T-helper 9 cell (primary cell): ENCODE results near the gene HORMAD2.

Experiments used
- DNase-seq: peaks from one replicate; pipeline ENCODE4 v3.0.0-alpha.2; 2020
- total RNA-seq, 2 donors: gene quantifications; one replicate each; lab custom pipeline; 2026; lab: John Stamatoyannopoulos, UW

Gene HORMAD2, protein sequence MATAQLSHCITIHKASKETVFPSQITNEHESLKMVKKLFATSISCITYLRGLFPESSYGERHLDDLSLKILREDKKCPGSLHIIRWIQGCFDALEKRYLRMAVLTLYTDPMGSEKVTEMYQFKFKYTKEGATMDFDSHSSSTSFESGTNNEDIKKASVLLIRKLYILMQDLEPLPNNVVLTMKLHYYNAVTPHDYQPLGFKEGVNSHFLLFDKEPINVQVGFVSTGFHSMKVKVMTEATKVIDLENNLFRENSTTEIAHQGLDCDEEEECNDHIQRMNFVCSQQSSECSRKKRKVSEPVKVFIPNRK
- total RNA-seq = 0 to 0.24 reads per million in 2 donors

- DNase-seq = no peak
These were observed at the start of gene HORMAD2 for GRCh38 chr22:30079952-30080533. HORMAD2 (plus strand) TSS chr22:30080464; CDS start chr22:30093953, 13,489 bp downstream.

- no peak for DNase-seq
These were observed 48.9 kb upstream of the HORMAD2 start for GRCh38 chr22:30031328-30031727.

DNA sequence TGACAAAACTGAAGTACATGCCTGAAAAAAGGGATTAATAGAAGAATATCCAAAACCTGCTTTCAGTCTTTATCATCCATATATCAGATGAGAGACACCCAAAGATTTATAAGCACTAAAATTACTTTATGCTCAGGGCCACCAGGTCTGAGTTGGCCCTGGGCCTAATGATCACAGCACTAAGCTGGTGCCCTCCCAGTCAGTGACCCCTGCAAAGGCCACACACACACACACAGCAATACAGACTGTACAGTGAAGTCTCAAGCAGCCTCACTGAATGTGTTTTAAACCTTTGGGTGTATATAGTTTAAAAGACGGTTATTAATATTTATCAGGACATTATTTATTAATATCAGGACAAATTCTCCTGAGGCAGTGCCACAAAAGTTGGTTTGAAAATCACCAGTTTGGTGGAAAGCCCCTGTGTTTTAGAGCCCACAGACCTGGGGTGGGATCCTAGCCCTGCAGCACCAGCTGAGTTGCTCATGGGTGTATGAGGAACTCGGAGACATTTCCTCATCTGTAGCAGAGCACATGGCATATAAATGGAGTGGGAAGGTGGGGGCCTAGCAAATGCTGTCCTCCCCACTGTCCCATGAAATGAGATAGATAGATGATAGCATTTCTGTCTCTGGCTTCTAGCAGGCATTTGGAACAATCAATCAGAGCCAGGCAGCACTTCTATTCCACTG, 48.4 kb upstream of the HORMAD2 start:
- no peak for DNase-seq

GRCh38 chr22:30033137-30033536, 47.1 kb upstream of the HORMAD2 start:
- no peak for DNase-seq

- DNase-seq = no peak
These were observed 46.4 kb upstream of the HORMAD2 start for GRCh38 chr22:30033901-30034300.

- no peak for DNase-seq
These were observed 43.6 kb upstream of the HORMAD2 start for GRCh38 chr22:30036656-30037055.

DNA sequence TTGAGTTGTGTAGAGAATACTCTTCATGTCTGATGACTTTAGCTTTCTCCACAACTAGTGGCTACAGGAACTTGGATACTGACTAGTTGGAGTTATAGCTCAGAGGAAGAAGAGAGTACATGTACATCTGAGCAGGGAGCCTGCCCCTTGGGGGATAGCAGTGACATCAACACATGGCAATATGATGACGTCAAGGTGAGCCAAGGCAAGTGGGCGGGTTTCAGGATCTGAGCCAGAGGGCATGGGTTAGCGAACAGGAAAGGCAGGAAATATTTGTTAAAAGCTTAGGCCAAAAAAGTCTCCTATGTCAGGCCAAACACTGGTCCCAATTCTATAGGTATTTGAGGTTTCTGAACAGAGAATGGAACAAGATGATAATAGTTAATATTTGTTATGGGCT, 42.0 kb upstream of the HORMAD2 start:
- DNase-seq = no peak

DNA sequence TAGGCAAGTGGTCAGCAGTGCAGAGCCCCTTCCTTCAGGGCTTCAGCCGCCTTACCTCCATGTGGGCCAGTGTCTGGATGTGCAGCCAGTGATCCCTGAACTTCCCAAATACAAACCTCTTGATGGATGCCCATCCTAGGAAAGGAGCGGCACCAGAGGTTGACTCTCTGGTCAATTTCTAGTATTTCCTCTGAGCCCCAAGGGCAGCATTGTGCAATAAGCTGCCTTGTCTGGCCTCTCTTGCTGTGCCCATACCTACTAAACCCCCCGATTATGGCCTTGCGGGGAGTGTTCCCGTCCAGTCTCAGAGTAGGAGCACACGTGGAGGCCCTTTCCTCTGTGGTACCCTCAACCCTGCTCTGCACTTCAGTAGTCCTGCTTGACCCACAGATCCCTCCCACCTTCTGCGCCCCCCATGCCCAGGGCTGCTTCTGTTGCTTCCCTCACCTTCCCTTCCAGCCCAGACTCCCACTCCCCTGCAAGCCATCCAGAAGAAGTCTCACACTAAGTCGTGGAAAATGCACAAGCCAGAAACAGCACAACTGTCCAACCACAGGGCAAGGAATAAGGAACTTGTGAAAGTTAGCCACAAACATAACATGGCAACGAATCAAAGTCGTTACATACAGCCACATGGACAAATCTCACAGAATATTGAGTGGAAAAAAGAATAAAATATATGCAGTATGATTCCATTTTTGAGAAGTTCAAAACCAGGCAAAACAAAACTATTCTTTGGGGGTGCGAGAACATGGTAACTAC, 39.6 kb upstream of the HORMAD2 start:
- DNase-seq = no peak

GRCh38 chr22:30041475-30041874, 38.8 kb upstream of the HORMAD2 start:
- no peak for DNase-seq

DNA sequence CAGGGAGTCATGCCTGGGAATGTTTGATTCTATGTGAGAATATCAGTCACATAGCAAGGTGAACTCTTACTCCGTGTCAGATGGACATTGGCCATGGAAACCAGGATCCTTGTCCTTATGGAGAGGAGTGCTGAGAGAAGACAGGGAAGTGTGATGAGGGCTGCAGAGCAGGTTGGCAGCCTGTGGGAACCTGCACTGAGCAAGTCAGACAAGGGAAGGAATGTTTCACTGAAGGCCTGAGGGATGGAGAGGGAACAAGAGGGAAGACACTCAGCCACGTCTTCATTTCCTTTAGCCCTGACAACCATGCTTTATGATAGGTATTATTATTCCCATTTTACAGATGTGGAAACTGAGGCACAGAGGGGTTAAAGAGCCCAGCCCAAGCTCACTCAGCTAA, 38.4 kb upstream of the HORMAD2 start:
- DNase-seq = no peak

GRCh38 chr22:30043161-30043560, 37.1 kb upstream of the HORMAD2 start:
- DNase-seq = no peak

DNA sequence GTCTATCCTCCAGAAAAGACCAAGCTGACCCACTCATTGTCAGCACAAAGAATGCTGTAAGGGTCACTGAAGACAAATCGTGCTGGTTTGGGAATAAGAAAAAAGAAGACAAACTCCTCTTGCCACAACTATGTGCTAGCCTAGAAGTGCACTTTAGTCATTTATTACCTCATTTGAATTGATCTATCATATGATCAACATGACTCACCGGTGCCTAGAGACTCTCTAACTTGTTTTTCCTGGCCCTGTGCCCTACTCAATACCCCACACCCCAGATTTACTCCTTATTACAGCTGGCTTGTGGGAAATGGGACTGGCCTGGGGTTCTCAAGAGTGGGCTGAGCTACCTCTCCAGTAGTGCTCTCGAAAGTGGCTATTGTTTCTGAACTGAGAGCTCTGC, 35.9 kb upstream of the HORMAD2 start:
- DNase-seq = no peak

GRCh38 chr22:30044881-30045493, 35.3 kb upstream of the HORMAD2 start:
- DNase-seq = no peak

DNA sequence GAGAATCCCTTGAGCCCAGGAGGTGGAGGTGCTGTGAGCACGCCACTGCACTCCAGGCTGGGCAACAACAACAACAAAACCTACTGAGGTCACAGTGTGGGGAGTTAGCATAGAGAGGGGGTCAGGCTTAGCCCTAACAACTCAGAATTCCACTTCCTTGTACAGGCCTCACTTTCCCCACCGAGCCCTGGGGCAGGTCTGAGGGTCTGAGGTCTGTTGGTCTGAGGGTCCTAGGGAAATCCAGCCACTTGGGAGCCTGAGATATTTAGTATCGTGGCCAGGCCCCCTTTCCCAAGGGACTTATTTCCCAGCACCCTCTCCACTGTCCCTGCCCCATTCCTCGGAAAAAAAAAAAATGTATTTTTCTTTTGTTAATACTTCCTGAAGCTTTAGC, 34.8 kb upstream of the HORMAD2 start:
- DNase-seq = no peak

DNA sequence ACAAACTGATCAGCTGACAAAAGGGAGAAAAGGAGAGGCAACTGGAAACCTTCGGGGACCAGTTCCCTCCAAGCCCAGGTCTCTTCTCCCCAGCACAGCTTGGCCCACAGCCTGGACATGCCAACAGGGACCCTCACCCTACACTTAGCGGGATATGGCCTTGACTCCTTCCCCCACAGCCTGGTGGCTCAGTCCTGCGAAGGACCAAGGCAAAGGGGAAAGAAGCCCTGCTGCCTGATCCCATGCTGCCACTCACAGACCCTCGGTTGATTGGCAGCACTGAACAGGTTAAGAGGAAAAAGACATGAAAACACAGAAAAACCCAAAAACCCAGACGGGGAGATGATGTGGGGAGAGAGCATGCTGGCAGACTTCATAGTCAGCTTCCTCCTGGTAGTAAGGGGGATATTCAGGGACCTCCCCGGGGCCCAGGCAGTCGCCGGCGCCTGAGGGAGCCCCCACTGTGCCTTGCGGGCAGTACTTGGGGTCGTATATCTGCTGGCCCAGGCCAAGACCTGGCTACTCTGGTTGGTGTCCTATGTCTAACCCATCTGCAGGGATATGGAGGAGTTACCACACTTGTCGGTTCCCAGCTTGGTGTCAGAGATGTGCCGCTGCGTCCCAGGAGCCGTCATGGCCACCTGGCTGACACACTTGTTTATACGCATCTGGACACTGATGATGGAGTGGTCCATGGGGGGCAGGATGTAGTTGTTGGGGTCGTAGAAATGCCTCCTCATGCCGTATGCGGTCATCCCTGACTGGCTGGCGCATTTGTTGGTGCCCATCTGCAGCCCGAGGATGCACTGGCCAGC, 34.2 kb upstream of the HORMAD2 start:
- no peak for DNase-seq

- no peak for DNase-seq
These were observed 33.4 kb upstream of the HORMAD2 start for GRCh38 chr22:30046716-30047363.

- no peak for DNase-seq
These were observed 32.9 kb upstream of the HORMAD2 start for GRCh38 chr22:30047364-30047738.

GRCh38 chr22:30048681-30049080, 31.6 kb upstream of the HORMAD2 start:
- DNase-seq = no peak

GRCh38 chr22:30054067-30054763, 26.0 kb upstream of the HORMAD2 start:
- no peak for DNase-seq

DNA sequence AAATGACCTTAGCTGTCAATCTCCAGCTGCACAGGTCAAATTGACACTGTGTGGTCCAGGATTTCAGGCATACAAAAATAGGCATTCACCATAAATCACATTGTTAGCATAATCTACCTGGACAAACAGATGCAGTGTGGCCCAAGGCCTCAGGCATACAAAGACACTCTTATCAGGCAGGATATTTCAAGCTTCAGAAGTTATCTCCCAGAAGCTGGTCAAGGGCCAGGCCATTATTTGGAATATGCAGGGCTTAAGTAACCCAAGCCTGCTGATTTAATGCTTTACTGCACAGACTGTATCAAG, 25.5 kb upstream of the HORMAD2 start:
- no peak for DNase-seq

DNA sequence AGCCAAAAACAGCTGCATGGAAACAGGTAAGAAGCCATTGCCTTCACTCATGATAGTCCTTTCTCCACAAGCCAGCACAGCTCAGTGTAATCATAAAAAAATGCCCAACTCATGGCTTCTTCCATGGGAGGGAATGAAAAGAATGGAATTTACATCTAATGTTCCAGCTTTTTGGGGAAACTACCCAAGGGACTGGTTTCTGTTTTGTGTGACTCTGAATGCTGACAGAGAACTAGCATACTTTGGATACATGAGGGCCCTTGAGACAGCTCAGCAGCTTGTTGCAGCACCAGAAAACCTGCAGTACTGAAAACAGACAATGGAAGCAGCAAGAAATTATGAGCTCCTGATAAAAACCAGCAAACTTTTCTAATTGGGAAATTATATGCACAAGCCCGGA, 24.2 kb upstream of the HORMAD2 start:
- no peak for DNase-seq
